GM12878 (cell line): ENCODE data around the gene ZBTB24. TPM values are rescaled to one million over a fixed set of nuclear protein-coding genes. Genes with fewer than 3 reads are reported as not detected.

ENCODE experiments used
- ATAC-seq: fragments of 200-7000 bp; cut with Tn5 transposase; 3 replicates; pipeline ENCODE4 v1.9.1; 2020; ENCODE audit warnings: mild to moderate bottlenecking, moderate library complexity
- BruUV-seq: library from RNA; stranded (reverse); fragments of 400-500 nt; replicated peaks from 2 replicates; lab custom pipeline; 2021; lab: Mats Ljungman, UMichigan
- CTCF ChIA-PET: fragments of 300-600 bp; sonication (Branson Sonifier 250); formaldehyde crosslinking; extraction: SDS; loops from one replicate; lab custom pipeline; 2021; ENCODE audit warnings: inconsistent platforms; lab: Yijun Ruan, JAX
- POLR2A ChIA-PET: fragments of 350-600 bp; formaldehyde crosslinking; extraction: SDS; loops from one replicate; lab custom pipeline; 2021; ENCODE audit warnings: inconsistent platforms; lab: Charles Lee
- RAD21 ChIA-PET: fragments of 300-600 bp; sonication (Branson Sonifier 250); formaldehyde crosslinking; loops from one replicate; lab custom pipeline; 2023; ENCODE audit warnings: antibody characterized with exemption; ENCODE audit not compliant: unreplicated experiment; lab: Charles Lee
- SMC1A ChIA-PET: fragments of 300-600 bp; sonication (Branson Sonifier 250); formaldehyde crosslinking; loops from one replicate; lab custom pipeline; 2023; ENCODE audit not compliant: unreplicated experiment, uncharacterized antibody; lab: Charles Lee
- DNase-seq: peaks from one replicate; pipeline ENCODE4 v3.0.0-alpha.2; 2011; ENCODE audit warnings: low read depth, low spot score
- FAIRE-seq: peaks from 3 replicates; lab custom pipeline; 2011; peaks lifted over from hg19 to GRCh38; lab: Jason Lieb, UNC
- H2AFZ ChIP-seq: 2 replicates; pipeline ENCODE4 v1.6.0; 2011; ENCODE audit warnings: low read depth, low read length, control low read depth; ENCODE audit not compliant: control insufficient read depth
- H3K27ac ChIP-seq: 2 replicates; pipeline ENCODE4 v1.5.1; 2011; ENCODE audit warnings: control low read depth; ENCODE audit not compliant: control insufficient read depth, insufficient read depth
- H3K27me3 ChIP-seq, 2 experiments: replicated peaks in 1 of 2; 2 replicates each; pipeline versions ENCODE4 v1.6.0 to v1.6.1; 2011; ENCODE audit warnings: low read length in 1 of 2; ENCODE audit not compliant: control insufficient read depth in 2 of 2, insufficient read depth in 2 of 2
- H3K36me3 ChIP-seq, 2 experiments: 2 replicates each; pipeline ENCODE4 v1.5.1; 2011; ENCODE audit warnings: low read length in 1 of 2; ENCODE audit not compliant: control insufficient read depth in 2 of 2, insufficient read depth in 2 of 2
- H3K4me1 ChIP-seq: 2 replicates; pipeline ENCODE4 v1.6.1; 2011; ENCODE audit warnings: mild to moderate bottlenecking, low read length, moderate library complexity, mixed read lengths; ENCODE audit not compliant: control insufficient read depth, insufficient read depth
- H3K4me2 ChIP-seq: 2 replicates; pipeline ENCODE4 v1.6.0; 2011; ENCODE audit warnings: control low read depth; ENCODE audit not compliant: control insufficient read depth, insufficient read depth
- H3K4me3 ChIP-seq: fragments of 200-600 bp; sonication (generic); 2 replicates; pipeline ENCODE4 v1.5.1; 2016
- H3K79me2 ChIP-seq: 2 replicates; pipeline ENCODE4 v1.6.0; 2011; ENCODE audit warnings: low read length; ENCODE audit not compliant: control insufficient read depth, insufficient read depth
- H3K9ac ChIP-seq: 2 replicates; pipeline ENCODE4 v1.8.0; 2011; ENCODE audit warnings: low read length, control low read depth, mixed read lengths; ENCODE audit not compliant: control insufficient read depth, insufficient read depth
- H3K9me3 ChIP-seq: replicated peaks from 3 replicates; pipeline ENCODE4 v1.5.1; 2011; ENCODE audit warnings: mild to moderate bottlenecking, low read length; ENCODE audit not compliant: control insufficient read depth, insufficient read depth
- H4K20me1 ChIP-seq: 2 replicates; pipeline ENCODE4 v1.6.0; 2011; ENCODE audit not compliant: control insufficient read depth, insufficient read depth
- MLLT1 ChIP-seq: fragments of 450-650 bp; IDR thresholded peaks from 2 replicates; pipeline ENCODE4 v1.6.1; 2016; ENCODE audit warnings: mild to moderate bottlenecking
- ZBTB4 ChIP-seq: fragments of 450-650 bp; formaldehyde crosslinking; IDR thresholded peaks from 2 replicates; pipeline ENCODE4 v1.4.0; 2022; ENCODE audit warnings: mild to moderate bottlenecking, moderate library complexity
- ZBTB40 ChIP-seq: fragments of 450-650 bp; IDR thresholded peaks from 2 replicates; pipeline ENCODE4 v1.6.1; 2016; ENCODE audit warnings: mild to moderate bottlenecking, moderate library complexity, borderline replicate concordance
- ZNF384 ChIP-seq: IDR thresholded peaks from 2 replicates; pipeline ENCODE4 v1.6.1; 2012; ENCODE audit warnings: low read depth, mild to moderate bottlenecking, low read length, improper control_type of control experiment, borderline replicate concordance
- ZNF622 ChIP-seq: fragments of 450-650 bp; IDR thresholded peaks from 2 replicates; pipeline ENCODE4 v1.6.1; 2017; ENCODE audit warnings: mild to moderate bottlenecking, inconsistent platforms
- ZSCAN29 ChIP-seq: fragments of 450-650 bp; IDR thresholded peaks from 2 replicates; pipeline ENCODE4 v1.6.1; 2017; ENCODE audit warnings: mild to moderate bottlenecking, moderate library complexity
- WGBS: methylation state at CpG from one replicate; pipeline ENCODE4 v1.1.6; 2016; ENCODE audit warnings: low lambda C conversion rate; ENCODE audit not compliant: insufficient replicate concordance, insufficient coverage; ENCODE audit errors: missing lambda C conversion rate; 5-methylcytosine and 5-hydroxymethylcytosine counted together
- in situ Hi-C: fragments of 300-500 bp; cut with MboI; formaldehyde crosslinking; loops from 9 replicates; pipeline ENCODE4 v1.14.3; 2018; ENCODE audit warnings: mixed read lengths
- intact Hi-C: fragments of 100-400 bp; cut with micrococcal nuclease; formaldehyde crosslinking; loops from one replicate; pipeline ENCODE4 v1.14.2; 2022; ENCODE audit not compliant: unreplicated experiment
- polyA plus RNA-seq, 11 experiments: library from polyadenylated mRNA; depleted of rRNA in 4 of 11; unstranded in 6 of 11; stranded (reverse) in 5 of 11; fragments of >200 nt; fragmentation: Nextera tagmentation in 4 of 11; fragmentation: Illumina TruSeq in 1 of 11; extraction: Ambion mirVana in 4 of 11; extraction: Trizol in 1 of 11; gene quantifications; 1 replicate in 1 of 11; 2 replicates in 10 of 11; pipeline versions ENCODE4 v1.2.1 to v1.2.3, GENCODE V29; 2011 to 2016; ENCODE audit warnings: inconsistent platforms in 2 of 11, missing spikeins in 2 of 11, low read depth in 1 of 11
- total RNA-seq, 4 experiments: library from RNA; depleted of rRNA in 3 of 4; stranded (reverse); fragments of >200 nt in 3 of 4; fragmentation: Illumina TruSeq in 1 of 4; extraction: Trizol in 1 of 4; gene quantifications; 2 replicates each; pipeline versions ENCODE4 v1.2.1 to v1.2.3, GENCODE V29; 2013 to 2021

ZBTB24 gene
- total and polyA plus RNA-seq, 10 of the 15 experiments (the other 5 are each of a cell fraction or from before 2014, with no cell fraction given), result 2.9 to 17.7 (median 8.5) TPM

- TF ChIP-seq ZBTB4 (no peak), MLLT1 (no peak)
- TF ChIP-seq, all 136 proteins: peak for 0
These were observed 23.8 kb upstream of the ZBTB24 start (continued) for GRCh38 chr6:109506841-109507240.

- H3K79me2 ChIP-seq, result no peaks in the 10 kb centered on the region
- no peak for DNase-seq
- H2AFZ ChIP-seq, result no peak overlapping the region
- 55% methylated on average over 2 of the region's 2 CpGs for WGBS
- no peak for FAIRE-seq
- H3K4me2 ChIP-seq, result no peak overlapping the region
- intact Hi-C loops (no loop called here), in situ Hi-C loops (no loop called here)
- H4K20me1 ChIP-seq, result no peaks in the 10 kb centered on the region
- ATAC-seq, result no peak
- H3K27ac ChIP-seq, result no peak overlapping the region
- SMC1A ChIA-PET, result interaction anchor here (0.8 to 1.3 kb wide), 2 partner anchors 9 to 652 kb away, joined by 3 to 5 read pairs; no protein-coding TSS in a partner anchor
- no peaks in the 10 kb centered on the region for H3K4me1 ChIP-seq
- CTCF ChIA-PET, result interaction anchor here (1.3 kb wide), 1 partner anchor 533 kb away, joined by 3 read pairs; no protein-coding TSS in a partner anchor
- H3K27me3 ChIP-seq, result no peaks in the 10 kb centered on the region; a peak in 1 of 4 replicates
- no peaks in the 10 kb centered on the region for H3K36me3 ChIP-seq
- TF ChIP-seq ZSCAN29 (no peak), ZBTB40 (no peak), ZNF622 (no peak), ZNF384 (no peak)
- H3K4me3 ChIP-seq, result no peak overlapping the region
- POLR2A ChIA-PET, result no interaction called here
- H3K9me3 ChIP-seq, result no peaks in the 10 kb centered on the region; the same call in 2 of the 3 replicates
- RAD21 ChIA-PET, result no interaction called here
- H3K9ac ChIP-seq, result no peak overlapping the region
- no TSS peak for BruUV-seq
These were observed 23.3 kb upstream of the ZBTB24 start for GRCh38 chr6:109506314-109506713.
